GM12801 (cell line): Measurements from ENCODE around the gene CCN5.

Source experiments
- TF ChIP-seq, protein P1 (sequence below): IDR thresholded peaks from one replicate; pipeline ENCODE4 v1.5.1; 2011; ENCODE audit warnings: control low read depth; ENCODE audit not compliant: insufficient read length; ENCODE audit errors: extremely low read depth

CCN5 gene

DNA sequence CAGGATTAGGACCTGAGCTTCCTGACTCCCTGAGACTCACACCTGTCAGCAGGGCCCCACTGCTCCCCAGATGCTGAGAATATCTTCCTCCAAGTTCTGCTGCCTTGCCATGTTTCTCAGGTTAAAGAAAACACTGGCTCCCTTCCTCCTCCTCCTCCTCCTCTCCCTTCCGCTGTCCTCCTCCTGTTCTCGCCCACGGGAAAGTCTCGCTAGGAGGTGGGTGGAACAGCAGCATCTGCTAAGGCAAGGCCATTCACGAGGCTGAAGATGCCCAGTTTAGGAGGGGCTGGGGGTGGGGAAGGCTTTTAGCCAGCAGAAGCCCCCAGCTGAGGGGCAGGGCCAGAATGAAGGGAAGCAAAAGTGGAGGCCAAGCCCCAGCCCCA, 54.3 kb downstream of the CCN5 start:
- TF ChIP-seq, protein P1, sequence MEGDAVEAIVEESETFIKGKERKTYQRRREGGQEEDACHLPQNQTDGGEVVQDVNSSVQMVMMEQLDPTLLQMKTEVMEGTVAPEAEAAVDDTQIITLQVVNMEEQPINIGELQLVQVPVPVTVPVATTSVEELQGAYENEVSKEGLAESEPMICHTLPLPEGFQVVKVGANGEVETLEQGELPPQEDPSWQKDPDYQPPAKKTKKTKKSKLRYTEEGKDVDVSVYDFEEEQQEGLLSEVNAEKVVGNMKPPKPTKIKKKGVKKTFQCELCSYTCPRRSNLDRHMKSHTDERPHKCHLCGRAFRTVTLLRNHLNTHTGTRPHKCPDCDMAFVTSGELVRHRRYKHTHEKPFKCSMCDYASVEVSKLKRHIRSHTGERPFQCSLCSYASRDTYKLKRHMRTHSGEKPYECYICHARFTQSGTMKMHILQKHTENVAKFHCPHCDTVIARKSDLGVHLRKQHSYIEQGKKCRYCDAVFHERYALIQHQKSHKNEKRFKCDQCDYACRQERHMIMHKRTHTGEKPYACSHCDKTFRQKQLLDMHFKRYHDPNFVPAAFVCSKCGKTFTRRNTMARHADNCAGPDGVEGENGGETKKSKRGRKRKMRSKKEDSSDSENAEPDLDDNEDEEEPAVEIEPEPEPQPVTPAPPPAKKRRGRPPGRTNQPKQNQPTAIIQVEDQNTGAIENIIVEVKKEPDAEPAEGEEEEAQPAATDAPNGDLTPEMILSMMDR: no peak

DNA sequence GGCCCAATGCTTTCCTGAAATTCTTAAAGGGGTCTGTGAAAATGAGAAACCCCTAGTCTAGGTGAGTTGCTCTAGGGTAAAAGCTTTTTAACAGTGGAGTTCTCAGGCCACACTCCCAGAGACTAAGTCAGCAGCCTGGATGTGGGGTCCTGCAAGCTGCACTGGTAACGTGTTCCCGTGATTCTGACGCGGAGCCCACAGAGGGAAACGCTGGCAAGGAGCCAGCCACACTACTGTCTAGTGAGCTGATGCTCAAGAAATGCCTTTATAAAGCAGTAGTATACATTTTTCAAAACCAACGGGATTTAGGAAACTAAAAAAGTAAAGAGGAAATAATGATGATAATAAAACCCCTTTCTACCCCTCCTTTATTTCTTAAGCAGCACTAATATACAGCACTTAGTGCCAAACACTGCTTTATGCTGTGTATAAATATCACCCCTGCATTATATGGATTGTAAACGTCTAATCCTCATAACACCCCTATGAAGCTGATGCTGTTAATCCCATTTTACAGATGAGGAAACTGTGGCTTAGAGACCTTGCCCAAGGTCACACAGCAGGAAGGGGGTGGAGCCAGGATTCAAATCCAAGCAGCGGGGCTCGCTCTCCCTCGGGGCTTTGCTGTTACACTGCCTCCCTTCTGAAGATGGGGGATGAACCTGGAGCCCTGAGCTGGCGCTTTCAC, 55.5 kb downstream of the CCN5 start:
- TF ChIP-seq, protein P1: no peak

DNA sequence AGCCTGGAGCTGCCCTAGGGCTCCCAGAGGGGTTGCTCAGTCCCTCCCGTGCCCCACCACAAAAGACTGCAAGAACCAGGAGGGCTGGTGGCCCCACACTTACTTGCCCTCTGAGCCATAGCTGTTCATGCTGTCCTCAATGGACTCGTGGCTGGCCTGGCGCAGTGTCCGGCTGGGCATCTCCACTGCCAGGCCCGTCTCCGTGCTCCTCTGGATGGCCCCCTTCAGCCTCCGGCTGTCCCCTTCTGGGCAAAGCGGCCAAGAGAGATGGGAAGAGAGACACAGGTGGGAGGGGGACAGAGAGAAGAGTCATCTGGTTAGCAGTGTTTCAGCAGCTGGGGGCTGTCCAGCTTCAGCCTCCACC, 56.0 kb downstream of the CCN5 start:
- TF ChIP-seq, protein P1: no peak

DNA sequence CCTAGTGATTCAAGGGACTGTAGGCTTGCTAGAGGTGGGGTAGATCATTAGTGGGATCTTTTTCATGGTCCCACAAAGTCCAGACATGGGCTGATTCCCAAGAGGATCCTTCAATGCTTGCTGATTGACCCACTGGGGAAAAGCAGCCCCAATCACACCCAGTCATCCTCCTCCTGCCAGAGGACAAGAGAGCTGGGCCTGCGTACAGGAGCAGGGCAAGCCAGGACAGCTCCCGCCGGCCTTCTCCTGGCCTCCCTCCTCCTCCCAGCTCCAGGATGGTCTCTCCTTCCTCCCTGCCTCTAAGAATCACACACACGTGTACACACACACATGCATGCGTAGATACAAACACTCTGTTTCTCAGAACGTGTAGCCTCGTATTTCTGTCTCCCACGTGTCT, 57.5 kb downstream of the CCN5 start:
- TF ChIP-seq, protein P1: no peak

DNA sequence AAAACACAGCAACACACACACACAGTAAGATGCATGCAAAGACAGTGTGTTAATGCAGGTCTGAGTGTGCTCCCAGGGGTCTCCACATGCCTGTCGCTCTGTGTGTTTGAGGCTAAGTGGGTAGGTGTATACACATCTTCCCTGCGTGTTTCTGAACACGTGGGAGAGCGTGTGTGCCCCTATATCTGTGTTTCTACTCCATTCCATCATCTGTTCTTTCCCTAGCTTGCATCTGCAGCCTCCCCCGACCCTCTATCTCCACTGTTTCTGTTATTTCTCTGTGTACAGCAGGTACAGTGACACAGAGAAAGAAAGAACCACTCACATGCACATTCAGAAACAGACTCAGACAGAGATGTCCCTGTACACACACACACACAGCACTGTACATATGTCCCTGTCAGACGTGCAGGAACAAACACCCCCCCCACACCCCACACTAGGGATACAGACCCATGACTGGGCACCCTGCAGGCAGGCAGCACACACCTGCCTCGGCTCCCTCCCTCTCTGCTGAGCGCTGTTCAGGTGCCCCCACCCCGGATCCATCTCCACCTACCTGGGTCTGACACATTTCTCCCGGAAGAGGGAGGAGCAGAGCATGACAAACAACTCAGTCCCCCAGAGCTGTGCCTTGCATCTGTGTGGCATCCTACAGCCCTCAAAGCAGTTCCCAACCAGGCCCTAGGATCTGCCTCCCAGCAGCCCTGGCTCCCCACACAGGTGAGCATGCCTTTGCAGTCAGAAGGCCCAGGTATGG, 58.1 kb downstream of the CCN5 start:
- TF ChIP-seq, protein P1: no peak

DNA sequence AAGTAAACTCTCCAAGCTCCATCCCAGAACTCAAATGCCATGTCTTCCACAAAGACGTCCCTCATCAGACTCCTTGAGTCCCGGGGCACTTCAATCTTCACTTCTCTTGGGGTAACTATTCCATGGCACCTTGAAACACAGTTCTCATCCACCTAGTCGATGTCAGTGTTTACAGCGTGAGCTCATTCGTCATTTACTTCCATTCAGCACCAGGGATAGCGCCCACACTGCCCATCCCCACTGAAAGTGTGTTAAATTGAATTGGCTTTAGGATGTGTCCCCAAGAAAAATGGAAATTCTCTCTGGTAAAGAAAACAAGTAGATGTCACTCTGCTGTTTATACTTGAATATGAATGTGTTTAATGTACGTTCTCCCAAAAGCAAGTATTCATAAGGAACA, 61.8 kb downstream of the CCN5 start:
- TF ChIP-seq, protein P1: no peak
